ENCODE results near the gene MBTPS1.
"Not testable (repeated sequence)": the region's sequence is repeated elsewhere in the genome, so short reads cannot be mapped to it uniquely, and the experiment has no call there.

MBTPS1 gene

GRCh38 chr16:84136331-84137125, 19.8 kb upstream of the MBTPS1 start:
- no peak for DNase-seq

- no peak for DNase-seq
Measured at GRCh38 chr16:84132527-84133285, 16.0 kb upstream of the MBTPS1 start.

DNA sequence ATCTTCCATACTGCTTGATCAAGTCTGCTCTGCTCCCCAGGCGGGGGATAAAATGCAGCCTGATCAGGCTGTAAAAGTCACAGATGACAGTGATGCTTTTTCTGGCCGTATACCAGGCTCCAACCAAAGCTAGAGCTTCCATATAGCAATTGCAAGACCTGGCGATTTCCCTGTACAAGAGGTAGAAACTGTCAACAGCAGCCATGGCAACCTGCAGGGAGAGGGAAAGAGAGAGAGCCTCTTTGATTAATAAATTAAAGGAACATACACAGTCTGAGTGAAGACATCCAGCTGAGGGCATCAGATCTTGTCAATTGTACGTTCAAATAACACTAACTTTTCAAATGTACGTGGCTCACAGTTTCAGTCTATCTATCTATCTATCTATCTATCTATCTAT, 14.4 kb upstream of the MBTPS1 start:
- no peak for DNase-seq

- DNase-seq: no peak
Measured at GRCh38 chr16:84124257-84125073, 7.7 kb upstream of the MBTPS1 start.

DNA sequence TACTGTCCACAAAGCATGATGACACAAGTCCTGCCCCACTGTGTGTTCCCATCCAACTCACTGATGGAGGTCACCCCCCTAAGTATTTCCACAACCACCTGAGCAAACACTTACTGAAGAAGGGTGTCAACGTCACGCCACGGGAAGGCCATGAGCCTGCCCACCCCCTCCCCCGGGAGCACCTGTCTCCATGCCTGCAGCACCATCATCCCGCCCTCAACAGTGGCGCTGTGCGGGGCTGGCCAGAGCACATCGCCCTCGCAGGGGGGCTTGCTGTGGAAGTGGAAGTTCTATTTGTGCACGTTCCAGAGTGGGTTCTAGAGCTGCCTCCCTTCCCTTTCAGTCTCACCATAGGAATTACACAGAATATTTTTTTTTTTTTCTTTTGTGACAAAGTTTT, 4.3 kb upstream of the MBTPS1 start:
- no peak for DNase-seq

DNA sequence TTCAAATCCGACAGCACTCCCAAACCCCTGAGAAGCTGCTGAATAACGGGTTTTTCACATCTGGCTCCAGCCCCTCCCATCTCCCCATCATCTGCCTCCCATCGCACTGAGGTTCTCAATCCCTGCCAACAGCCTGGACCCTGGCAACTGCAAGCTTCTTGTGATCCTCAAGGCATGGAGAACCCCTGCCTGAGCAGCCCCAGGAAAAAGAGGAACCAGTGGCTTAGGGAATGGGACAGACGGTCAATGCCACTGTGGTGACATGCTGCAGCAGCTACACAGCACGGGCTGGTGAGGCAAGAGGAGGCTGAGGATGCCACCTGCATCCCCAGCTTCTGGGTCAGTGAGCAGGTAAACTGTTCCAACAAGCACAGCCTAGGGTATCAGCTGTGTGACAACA, 3.3 kb upstream of the MBTPS1 start:
- no peak for DNase-seq

GRCh38 chr16:84119368-84119767, 2.6 kb upstream of the MBTPS1 start:
- no peak for DNase-seq

DNA sequence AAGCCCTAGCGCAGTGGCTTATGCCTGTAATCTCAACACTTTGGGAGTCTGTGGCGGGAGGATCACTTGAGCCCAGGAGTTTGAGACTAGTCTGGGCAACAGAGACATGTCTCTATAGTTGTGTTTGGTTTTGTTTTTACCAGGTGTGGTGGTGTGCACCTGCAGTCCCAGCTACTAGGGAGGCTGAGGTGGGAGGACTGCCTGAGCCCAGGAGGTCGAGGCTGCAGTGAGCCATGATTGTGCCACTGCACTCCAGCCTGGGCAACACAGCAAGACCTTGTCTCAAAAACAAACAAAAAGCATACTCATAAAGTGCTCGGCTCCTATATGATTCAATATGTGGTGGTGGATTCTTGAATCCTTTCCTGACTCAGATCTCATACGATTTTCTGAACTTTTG, 1.6 kb upstream of the MBTPS1 start:
- DNase-seq: not testable (repeated sequence)

GRCh38 chr16:84117494-84117843, 727 bp upstream of the MBTPS1 start:
- no peak for DNase-seq

GRCh38 chr16:84115919-84116719, 623 bp downstream of the MBTPS1 start:
- no peak for DNase-seq

DNA sequence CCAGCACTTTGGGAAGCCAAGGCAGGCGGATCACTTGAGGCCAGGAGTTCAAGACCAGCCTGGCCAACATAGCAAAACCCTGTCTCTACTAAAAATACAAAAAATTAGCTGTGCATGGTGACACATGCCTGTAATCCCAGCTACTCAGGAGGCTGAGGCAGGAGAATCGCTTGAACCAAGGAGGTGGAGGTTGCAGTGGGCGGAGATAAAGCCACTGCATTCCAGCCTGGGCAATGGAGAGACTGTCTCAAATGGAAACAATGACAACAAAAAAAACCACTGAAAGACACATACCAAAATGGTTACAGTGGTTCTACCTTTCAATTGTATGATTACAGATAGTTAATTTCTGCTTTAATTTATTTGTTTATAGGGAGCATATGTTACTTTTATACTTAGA, 4.8 kb downstream of the MBTPS1 start:
- not testable (repeated sequence) for DNase-seq

GRCh38 chr16:84111525-84111924, 5.2 kb downstream of the MBTPS1 start:
- DNase-seq: no peak

- no peak for DNase-seq
Measured at GRCh38 chr16:84110527-84110926, 6.2 kb downstream of the MBTPS1 start.

- DNase-seq: no peak
Measured at GRCh38 chr16:84109598-84110335, 7.0 kb downstream of the MBTPS1 start.

GRCh38 chr16:84107921-84108320, 8.8 kb downstream of the MBTPS1 start:
- DNase-seq: no peak

GRCh38 chr16:84105948-84106740, 10.6 kb downstream of the MBTPS1 start:
- DNase-seq: no peak

- DNase-seq: no peak
Measured at GRCh38 chr16:84105301-84105815, 11.4 kb downstream of the MBTPS1 start.

GRCh38 chr16:84104231-84104630, 12.5 kb downstream of the MBTPS1 start:
- DNase-seq: no peak

DNA sequence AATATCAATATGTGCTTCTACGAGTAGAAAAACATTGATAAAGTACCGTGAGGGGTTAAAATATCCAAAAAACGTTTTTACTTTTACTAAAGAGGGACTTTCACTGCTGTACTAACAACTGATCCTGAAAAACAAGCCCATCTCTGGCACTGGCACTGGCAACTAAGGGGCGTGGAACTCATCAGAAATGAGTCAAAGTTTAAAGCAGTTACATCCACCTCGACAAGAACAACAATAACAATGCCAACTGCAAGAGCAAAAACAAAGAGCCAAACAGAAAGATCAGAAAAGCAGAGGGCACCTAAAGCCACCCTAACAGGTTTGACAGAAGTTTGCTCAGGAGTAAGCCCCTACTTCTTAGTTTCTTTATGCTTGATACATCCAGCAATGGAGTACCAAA, 13.1 kb downstream of the MBTPS1 start:
- DNase-seq: no peak

DNA sequence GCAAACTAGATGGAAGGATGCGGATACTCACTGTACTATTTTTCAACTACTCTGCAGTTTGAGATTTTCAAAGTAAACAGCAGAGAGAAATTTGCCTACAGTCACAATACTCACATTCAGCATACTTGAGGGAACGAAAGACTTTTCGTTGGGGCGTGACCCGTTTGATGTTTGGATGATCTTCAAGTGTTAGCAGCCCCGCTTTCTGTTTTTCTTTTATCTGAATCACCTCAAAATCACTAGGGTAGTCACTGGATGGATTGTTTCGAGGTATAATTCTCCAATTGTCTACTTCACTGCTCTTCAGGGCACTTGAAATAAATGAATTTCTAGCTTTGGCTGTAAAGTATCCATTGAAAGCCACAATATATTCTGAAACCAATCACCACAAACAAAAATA, 17.8 kb downstream of the MBTPS1 start:
- peak; percentile 33 for DNase-seq

DNA sequence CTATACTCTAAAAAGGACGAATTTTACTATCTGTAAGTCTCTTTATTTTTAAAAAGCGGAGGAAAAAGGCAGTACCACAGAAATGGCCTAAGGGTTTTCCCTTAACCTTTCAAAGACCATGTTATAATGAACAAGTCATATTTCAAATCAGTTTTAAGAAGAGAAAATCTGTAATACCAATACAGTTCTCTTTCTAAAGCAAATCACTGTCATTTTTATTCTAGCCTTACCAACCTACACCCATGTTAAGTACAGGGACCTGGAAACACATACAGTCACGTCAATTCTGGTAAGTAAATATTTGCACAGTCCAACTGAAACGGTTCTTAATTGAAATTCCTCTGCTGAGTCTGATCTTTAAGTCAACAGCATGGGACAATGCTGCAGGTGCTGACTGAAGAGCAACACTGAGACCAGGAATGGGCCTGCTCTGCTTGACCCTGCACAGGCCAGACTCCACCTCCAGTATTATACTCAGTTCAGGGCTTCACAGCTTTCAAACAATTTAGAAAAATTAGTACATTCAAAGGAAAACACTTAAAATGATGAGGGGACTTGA, 20.2 kb downstream of the MBTPS1 start:
- no peak for DNase-seq

Data from NCI-H187 treated with DMSO at 0.1 percent for 48 hours (cell line).